Ishikawa (cell line): ENCODE measurements around the gene SLC35G3.
A peak's percentile ranks its signal among the peaks of the same experiment; 100 is the strongest.

Source experiments
- CEBPB ChIP-seq: IDR thresholded peaks from 2 replicates; pipeline ENCODE4 v1.6.1; 2012
- CREB1 ChIP-seq: IDR thresholded peaks from 2 replicates; pipeline ENCODE4 v1.6.1; 2012; ENCODE audit warnings: low read depth
- EGR1 ChIP-seq: IDR thresholded peaks from 2 replicates; pipeline ENCODE4 v1.6.1; 2012
- EP300 ChIP-seq: IDR thresholded peaks from 2 replicates; pipeline ENCODE4 v1.6.1; 2012; ENCODE audit warnings: borderline replicate concordance
- FOXM1 ChIP-seq: IDR thresholded peaks from 2 replicates; pipeline ENCODE4 v1.6.1; 2012; ENCODE audit warnings: low read depth, borderline replicate concordance
- NFIC ChIP-seq: IDR thresholded peaks from 2 replicates; pipeline ENCODE4 v1.6.1; 2012
- RAD21 ChIP-seq: IDR thresholded peaks from 2 replicates; pipeline ENCODE4 v1.6.1; 2012; ENCODE audit warnings: low read depth
- TAF1 ChIP-seq: IDR thresholded peaks from 2 replicates; pipeline ENCODE4 v1.6.1; 2012; ENCODE audit warnings: low read depth, mild to moderate bottlenecking
- TCF12 ChIP-seq: IDR thresholded peaks from 2 replicates; pipeline ENCODE4 v1.6.1; 2012; ENCODE audit warnings: low read depth
- TEAD4 ChIP-seq: IDR thresholded peaks from 2 replicates; pipeline ENCODE4 v1.6.1; 2012
- TF ChIP-seq, protein P1 (sequence below): IDR thresholded peaks from 2 replicates; pipeline ENCODE4 v1.6.1; 2012
- TF ChIP-seq, protein P2 (sequence below): IDR thresholded peaks from 2 replicates; pipeline ENCODE4 v1.6.1; 2012
- TF ChIP-seq, protein P3 (sequence below): IDR thresholded peaks from 2 replicates; pipeline ENCODE4 v1.6.1; 2012; ENCODE audit warnings: low read depth, mild to moderate bottlenecking

DNA sequence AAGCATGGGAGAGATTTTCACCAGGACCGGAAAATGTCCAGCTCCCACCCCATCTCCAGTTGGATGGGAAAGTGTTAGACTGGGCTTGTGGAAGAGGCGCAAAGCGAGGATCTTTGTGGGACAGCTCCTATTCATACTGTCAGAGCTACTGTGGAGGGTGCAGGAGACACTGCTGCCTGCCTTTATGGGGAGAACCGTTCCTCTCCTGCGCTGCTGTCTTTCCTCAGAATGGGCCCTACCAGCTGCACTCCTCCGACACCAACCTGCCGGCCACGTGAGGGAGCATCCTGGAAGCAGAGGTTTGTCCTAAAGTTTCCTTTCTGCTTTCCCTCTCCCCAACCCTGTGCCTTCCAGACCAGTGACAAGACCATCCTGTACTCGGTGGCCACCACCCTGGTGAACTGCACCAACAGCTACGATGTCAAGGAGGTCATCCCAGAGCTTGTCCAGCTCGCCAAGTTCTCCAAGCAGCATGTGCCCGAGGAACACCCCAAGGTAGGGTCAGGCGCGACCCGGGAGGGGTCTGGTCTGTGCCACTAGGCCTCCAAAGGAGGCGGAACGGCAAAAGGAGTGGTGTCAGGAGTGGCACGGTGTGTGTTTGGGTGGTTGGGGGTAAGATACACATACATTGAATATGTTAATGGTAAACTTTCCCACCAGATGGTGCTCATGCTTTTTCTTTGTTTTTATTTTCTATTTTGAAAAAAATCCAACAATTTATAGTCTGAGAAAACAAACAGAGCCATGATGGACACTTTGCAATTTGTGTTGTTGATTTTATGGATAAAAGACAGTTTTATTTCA lies 23.0 kb downstream of the SLC35G3 start:
- TF ChIP-seq, protein P1, sequence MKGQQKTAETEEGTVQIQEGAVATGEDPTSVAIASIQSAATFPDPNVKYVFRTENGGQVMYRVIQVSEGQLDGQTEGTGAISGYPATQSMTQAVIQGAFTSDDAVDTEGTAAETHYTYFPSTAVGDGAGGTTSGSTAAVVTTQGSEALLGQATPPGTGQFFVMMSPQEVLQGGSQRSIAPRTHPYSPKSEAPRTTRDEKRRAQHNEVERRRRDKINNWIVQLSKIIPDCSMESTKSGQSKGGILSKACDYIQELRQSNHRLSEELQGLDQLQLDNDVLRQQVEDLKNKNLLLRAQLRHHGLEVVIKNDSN: no peak
- TF ChIP-seq, protein P2, sequence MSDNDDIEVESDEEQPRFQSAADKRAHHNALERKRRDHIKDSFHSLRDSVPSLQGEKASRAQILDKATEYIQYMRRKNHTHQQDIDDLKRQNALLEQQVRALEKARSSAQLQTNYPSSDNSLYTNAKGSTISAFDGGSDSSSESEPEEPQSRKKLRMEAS: no peak
- TF ChIP-seq EGR1 (no peak), TAF1 (no peak), CEBPB (no peak), NFIC (no peak), CREB1 (no peak), EP300 (no peak), FOXM1 (no peak), TEAD4 (no peak), TCF12 (no peak), RAD21 (peak; percentile 35; the same call in 1 of the 2 replicates)
- TF ChIP-seq, protein P3, sequence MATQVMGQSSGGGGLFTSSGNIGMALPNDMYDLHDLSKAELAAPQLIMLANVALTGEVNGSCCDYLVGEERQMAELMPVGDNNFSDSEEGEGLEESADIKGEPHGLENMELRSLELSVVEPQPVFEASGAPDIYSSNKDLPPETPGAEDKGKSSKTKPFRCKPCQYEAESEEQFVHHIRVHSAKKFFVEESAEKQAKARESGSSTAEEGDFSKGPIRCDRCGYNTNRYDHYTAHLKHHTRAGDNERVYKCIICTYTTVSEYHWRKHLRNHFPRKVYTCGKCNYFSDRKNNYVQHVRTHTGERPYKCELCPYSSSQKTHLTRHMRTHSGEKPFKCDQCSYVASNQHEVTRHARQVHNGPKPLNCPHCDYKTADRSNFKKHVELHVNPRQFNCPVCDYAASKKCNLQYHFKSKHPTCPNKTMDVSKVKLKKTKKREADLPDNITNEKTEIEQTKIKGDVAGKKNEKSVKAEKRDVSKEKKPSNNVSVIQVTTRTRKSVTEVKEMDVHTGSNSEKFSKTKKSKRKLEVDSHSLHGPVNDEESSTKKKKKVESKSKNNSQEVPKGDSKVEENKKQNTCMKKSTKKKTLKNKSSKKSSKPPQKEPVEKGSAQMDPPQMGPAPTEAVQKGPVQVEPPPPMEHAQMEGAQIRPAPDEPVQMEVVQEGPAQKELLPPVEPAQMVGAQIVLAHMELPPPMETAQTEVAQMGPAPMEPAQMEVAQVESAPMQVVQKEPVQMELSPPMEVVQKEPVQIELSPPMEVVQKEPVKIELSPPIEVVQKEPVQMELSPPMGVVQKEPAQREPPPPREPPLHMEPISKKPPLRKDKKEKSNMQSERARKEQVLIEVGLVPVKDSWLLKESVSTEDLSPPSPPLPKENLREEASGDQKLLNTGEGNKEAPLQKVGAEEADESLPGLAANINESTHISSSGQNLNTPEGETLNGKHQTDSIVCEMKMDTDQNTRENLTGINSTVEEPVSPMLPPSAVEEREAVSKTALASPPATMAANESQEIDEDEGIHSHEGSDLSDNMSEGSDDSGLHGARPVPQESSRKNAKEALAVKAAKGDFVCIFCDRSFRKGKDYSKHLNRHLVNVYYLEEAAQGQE: no peak
